VCaP (cell line): ENCODE measurements around the gene KRT83.

ENCODE experiments used
- H3K27ac ChIP-seq: fragments of 450-650 bp; 2 replicates; pipeline ENCODE4 v1.5.1; 2017
- TF ChIP-seq, protein P1 (sequence below): fragments of 450-650 bp; conservative IDR thresholded peaks from 2 replicates; pipeline ENCODE4 v1.5.1; 2017; ENCODE audit warnings: mild to moderate bottlenecking, moderate library complexity

KRT83 gene

DNA sequence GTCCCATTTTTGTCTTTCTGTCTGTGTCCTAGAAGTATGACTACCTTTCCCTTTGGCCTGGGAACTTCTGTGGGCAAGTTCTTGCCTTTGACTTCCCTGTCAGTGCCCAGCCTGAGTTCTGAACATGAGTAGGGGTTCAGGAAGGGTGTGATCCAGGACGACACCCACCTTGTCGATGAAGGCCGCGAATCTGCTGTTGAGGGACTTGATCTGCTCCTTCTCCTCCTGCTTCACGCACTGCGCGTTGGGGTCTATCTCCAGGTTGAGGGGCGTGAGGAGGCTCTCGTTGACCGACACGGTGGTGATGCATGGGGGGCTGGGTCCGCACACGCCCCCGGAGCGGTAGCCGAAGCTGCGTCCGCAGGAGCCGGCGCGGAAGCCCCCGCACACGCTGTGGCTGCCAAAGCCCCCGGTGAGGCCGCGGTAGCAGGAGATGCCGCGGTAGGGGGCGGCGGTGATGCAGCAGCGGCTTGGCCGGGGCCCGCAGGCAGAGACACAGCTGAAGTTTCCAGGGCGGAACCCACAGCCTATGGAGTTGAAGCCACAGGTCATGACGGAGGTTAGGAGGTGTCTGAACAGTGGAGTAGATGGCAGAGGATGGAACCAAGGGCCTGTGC lies at the start of gene KRT83:
Gene KRT83 (minus strand): TSS at position 615 of the 617 bp plus-strand sequence. CDS start 63 bp downstream, at position 552.
- TF ChIP-seq, protein P1, sequence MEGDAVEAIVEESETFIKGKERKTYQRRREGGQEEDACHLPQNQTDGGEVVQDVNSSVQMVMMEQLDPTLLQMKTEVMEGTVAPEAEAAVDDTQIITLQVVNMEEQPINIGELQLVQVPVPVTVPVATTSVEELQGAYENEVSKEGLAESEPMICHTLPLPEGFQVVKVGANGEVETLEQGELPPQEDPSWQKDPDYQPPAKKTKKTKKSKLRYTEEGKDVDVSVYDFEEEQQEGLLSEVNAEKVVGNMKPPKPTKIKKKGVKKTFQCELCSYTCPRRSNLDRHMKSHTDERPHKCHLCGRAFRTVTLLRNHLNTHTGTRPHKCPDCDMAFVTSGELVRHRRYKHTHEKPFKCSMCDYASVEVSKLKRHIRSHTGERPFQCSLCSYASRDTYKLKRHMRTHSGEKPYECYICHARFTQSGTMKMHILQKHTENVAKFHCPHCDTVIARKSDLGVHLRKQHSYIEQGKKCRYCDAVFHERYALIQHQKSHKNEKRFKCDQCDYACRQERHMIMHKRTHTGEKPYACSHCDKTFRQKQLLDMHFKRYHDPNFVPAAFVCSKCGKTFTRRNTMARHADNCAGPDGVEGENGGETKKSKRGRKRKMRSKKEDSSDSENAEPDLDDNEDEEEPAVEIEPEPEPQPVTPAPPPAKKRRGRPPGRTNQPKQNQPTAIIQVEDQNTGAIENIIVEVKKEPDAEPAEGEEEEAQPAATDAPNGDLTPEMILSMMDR: no peak

DNA sequence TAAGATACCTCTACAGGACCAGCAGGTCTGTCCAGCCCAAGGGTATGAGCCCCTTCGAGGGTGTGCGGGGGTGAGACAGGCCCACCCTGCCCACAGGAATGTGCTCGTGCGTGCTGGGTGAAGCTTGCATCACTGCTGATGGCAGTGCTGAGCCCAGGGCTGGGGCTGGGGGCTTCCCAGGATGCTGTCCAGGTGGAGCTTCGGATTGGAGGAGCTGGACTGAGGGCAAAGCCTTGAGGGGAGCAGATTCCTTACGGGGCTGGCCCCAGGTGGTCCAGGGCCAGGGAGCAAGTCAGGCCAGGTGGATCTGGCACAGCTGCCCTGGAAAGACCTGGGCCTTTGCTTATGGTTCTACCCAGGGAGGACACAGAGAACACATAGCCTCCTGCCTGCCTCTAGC lies 48.6 kb upstream of the KRT83 start:
- no peak overlapping the region for H3K27ac ChIP-seq
- TF ChIP-seq, protein P1: no peak

More for the DNA sequence above, at the start of gene KRT83:
- H3K27ac ChIP-seq: no peak within 1 kb of the TSS

- no peak overlapping the region for H3K27ac ChIP-seq
- TF ChIP-seq, protein P1: no peak
Measured at GRCh38 chr12:52369211-52369610, 48.0 kb upstream of the KRT83 start.

DNA sequence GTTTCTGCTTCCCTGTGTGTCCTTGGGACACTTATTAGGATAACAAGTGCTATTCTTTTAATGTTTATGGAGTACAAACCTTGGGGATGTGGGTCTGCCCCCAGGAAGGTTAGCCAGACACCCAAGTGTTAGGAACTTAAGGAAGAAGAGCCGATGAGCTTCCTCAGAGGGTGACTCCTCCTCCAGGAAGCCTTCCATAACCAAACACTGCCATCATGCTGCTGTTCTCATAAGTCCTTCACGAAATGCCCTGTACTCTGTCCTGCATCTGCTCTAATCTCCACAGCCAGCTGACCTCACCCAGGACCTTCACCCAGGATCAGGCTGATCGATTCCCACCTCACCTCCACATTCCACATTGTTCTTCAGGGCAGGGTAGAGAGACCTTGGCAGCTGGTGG lies 47.3 kb upstream of the KRT83 start:
- no peak overlapping the region for H3K27ac ChIP-seq
- TF ChIP-seq, protein P1: no peak

DNA sequence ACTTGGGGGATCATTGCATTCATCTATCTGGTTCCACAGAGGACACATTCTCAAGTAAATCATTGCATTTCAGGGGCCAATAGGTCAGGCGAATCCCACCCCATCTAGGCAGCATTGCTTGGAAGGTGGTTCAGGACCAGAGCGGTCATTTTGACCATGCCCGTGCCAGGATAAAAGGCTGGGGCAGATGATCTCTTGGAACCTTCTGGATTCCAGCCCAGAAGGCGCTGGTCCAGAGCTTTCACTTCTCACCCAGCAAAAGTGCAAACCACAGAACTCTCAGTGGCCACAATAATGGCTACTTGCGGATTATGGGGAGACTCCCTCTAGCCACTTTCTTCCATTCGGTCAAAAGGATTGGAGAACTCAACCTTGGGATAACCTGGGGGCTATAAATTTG lies 46.7 kb upstream of the KRT83 start:
- TF ChIP-seq, protein P1: no peak
- no peak overlapping the region for H3K27ac ChIP-seq

DNA sequence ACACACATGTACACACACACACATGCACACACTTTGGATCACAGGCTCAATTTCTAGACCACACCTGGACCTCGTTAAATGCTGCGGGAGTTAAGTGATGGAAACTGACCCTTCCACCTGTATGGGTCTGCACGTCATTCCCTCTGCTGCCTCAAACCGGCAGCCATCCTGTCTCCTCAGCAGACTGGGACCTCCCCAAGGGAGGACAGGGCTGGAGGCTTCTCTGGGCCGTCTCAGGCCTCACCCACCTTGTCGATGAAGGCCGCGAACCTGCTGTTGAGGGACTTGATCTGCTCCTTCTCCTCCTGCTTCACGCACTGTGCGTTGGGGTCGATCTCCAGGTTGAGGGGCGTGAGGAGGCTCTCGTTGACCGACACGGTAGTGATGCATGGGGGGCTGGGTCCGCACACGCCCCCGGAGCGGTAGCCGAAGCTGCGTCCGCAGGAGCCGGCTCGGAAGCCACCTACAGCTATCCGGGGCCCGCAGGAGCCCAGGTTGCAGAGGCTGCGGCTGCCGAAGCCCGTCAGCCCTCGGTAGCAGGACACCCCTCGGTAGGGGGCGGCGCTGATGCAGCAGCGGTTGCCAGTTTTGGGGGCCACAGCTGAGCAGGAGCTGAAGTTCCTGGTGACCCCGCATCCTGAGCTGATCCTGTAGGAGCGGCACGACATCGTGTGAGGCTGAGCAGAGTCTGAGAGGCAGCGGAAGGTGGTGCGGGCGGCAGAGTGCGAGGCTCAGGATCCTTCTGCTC lies 45.7 kb upstream of the KRT83 start, which contains the start of gene KRT85:
Gene KRT85 (minus strand): TSS at position 744 of the 748 bp plus-strand sequence. CDS start 76 bp downstream, at position 668.
- no peak within 1 kb of the TSS for H3K27ac ChIP-seq
- TF ChIP-seq, protein P1: no peak

GRCh38 chr12:52364901-52365489 lies 43.8 kb upstream of the KRT83 start:
- TF ChIP-seq, protein P1: no peak
- no peak overlapping the region for H3K27ac ChIP-seq
